H9 (cell line): ENCODE measurements around the gene HEATR5A. TPM values are rescaled to one million over a fixed set of nuclear protein-coding genes. Genes with fewer than 3 reads are reported as not detected.

ENCODE experiments used
- DNase-seq: peaks from one replicate; pipeline ENCODE4 v3.0.0-alpha.2; 2017
- H2AFZ ChIP-seq: one replicate; pipeline ENCODE4 v1.6.1; 2013; ENCODE audit warnings: mild to moderate bottlenecking, low read length, control low read depth, moderate library complexity
- H2AK5ac ChIP-seq: 2 replicates; pipeline ENCODE4 v1.6.1; 2013; ENCODE audit warnings: low read length, control low read depth, mixed read lengths; ENCODE audit not compliant: insufficient read length
- H2BK120ac ChIP-seq: one replicate; pipeline ENCODE4 v1.6.1; 2013; ENCODE audit warnings: low read depth, mild to moderate bottlenecking, low read length, control low read depth, inconsistent platforms; ENCODE audit not compliant: poor library complexity, severe bottlenecking
- H2BK12ac ChIP-seq: 2 replicates; pipeline ENCODE4 v1.6.1; 2013; ENCODE audit warnings: low read length, control low read depth, mixed read lengths, low read depth; ENCODE audit not compliant: insufficient read length
- H2BK15ac ChIP-seq: 2 replicates; pipeline ENCODE4 v1.6.1; 2013; ENCODE audit warnings: low read depth, low read length, control low read depth
- H2BK20ac ChIP-seq: one replicate; pipeline ENCODE4 v1.6.1; 2013; ENCODE audit warnings: low read depth, mild to moderate bottlenecking, low read length, control low read depth, inconsistent platforms; ENCODE audit not compliant: poor library complexity, severe bottlenecking
- H2BK5ac ChIP-seq: 2 replicates; pipeline ENCODE4 v1.6.1; 2013; ENCODE audit warnings: low read length, control low read depth, mixed read lengths; ENCODE audit not compliant: insufficient read length
- H3K14ac ChIP-seq: 2 replicates; pipeline ENCODE4 v1.6.1; 2013; ENCODE audit warnings: low read length, control low read depth; ENCODE audit not compliant: insufficient read depth
- H3K18ac ChIP-seq: 2 replicates; pipeline ENCODE4 v1.6.1; 2013; ENCODE audit warnings: low read depth, mild to moderate bottlenecking, mixed read lengths, low read length, control low read depth; ENCODE audit not compliant: insufficient read length
- H3K23ac ChIP-seq: 2 replicates; pipeline ENCODE4 v1.6.1; 2013; ENCODE audit warnings: low read length, control low read depth, mixed read lengths, low read depth; ENCODE audit not compliant: insufficient read length
- H3K23me2 ChIP-seq: 2 replicates; pipeline ENCODE4 v1.6.1; 2013; ENCODE audit warnings: low read depth, mild to moderate bottlenecking, mixed read lengths, low read length, control low read depth; ENCODE audit not compliant: insufficient read length, poor library complexity, severe bottlenecking
- H3K27ac ChIP-seq: 2 replicates; pipeline ENCODE4 v1.5.1; 2013; ENCODE audit warnings: low read length, control low read depth, mixed read lengths, low read depth; ENCODE audit not compliant: insufficient read length
- H3K27me3 ChIP-seq: 2 replicates; pipeline ENCODE4 v1.6.1; 2013; ENCODE audit warnings: low read length, control low read depth, inconsistent platforms; ENCODE audit not compliant: insufficient read depth
- H3K4ac ChIP-seq: 2 replicates; pipeline ENCODE4 v1.6.1; 2013; ENCODE audit warnings: low read depth, mild to moderate bottlenecking, control low read depth, inconsistent platforms, low read length, moderate library complexity
- H3K4me1 ChIP-seq: 2 replicates; pipeline ENCODE4 v1.6.1; 2013; ENCODE audit warnings: low read length, control low read depth, inconsistent platforms; ENCODE audit not compliant: insufficient read depth
- H3K4me2 ChIP-seq: 2 replicates; pipeline ENCODE4 v1.6.1; 2013; ENCODE audit warnings: low read length, control low read depth, mixed read lengths; ENCODE audit not compliant: insufficient read length, insufficient read depth
- H3K56ac ChIP-seq: 2 replicates; pipeline ENCODE4 v1.6.1; 2013; ENCODE audit warnings: low read depth, mild to moderate bottlenecking, mixed read lengths, low read length, control low read depth; ENCODE audit not compliant: insufficient read length
- H3K79me1 ChIP-seq: 2 replicates; pipeline ENCODE4 v1.6.1; 2013; ENCODE audit warnings: low read depth, mild to moderate bottlenecking, moderate library complexity, low read length, control low read depth, inconsistent platforms; ENCODE audit not compliant: insufficient read depth, poor library complexity, severe bottlenecking
- H3K79me2 ChIP-seq: 2 replicates; pipeline ENCODE4 v1.6.1; 2013; ENCODE audit warnings: low read length, control low read depth, inconsistent platforms; ENCODE audit not compliant: insufficient read depth
- H3K9ac ChIP-seq: 2 replicates; pipeline ENCODE4 v1.6.1; 2013; ENCODE audit warnings: low read length, control low read depth, mixed read lengths; ENCODE audit not compliant: insufficient read length; ENCODE audit errors: extremely low read depth
- H3K9me3 ChIP-seq: one replicate; pipeline ENCODE4 v1.6.1; 2013; ENCODE audit warnings: low read depth, low read length, inconsistent platforms; ENCODE audit not compliant: control insufficient read depth
- H3T11ph ChIP-seq: one replicate; pipeline ENCODE4 v1.6.1; 2013; ENCODE audit warnings: mild to moderate bottlenecking, low read length, control low read depth, inconsistent platforms
- H4K20me1 ChIP-seq: one replicate; pipeline ENCODE4 v1.6.1; 2013; ENCODE audit not compliant: control insufficient read depth, insufficient read length, insufficient read depth
- H4K5ac ChIP-seq: 2 replicates; pipeline ENCODE4 v1.6.1; 2013; ENCODE audit warnings: low read depth, mild to moderate bottlenecking, mixed read lengths, low read length, control low read depth; ENCODE audit not compliant: insufficient read length
- H4K8ac ChIP-seq: replicated peaks from 2 replicates; pipeline ENCODE4 v1.6.1; 2013; ENCODE audit warnings: low read length, control low read depth, mixed read lengths, low read depth; ENCODE audit not compliant: insufficient read length
- H4K91ac ChIP-seq: 2 replicates; pipeline ENCODE4 v1.6.1; 2013; ENCODE audit warnings: low read depth, mild to moderate bottlenecking, moderate library complexity, mixed read lengths, low read length, control low read depth; ENCODE audit not compliant: insufficient read length
- H3K27ac Mint-ChIP-seq, 3 experiments: 2 replicates in 2 of 3; 3 replicates in 1 of 3; pipeline ENCODE4 v1.8.0; 2020 to 2021; ENCODE audit warnings: mixed read lengths in 3 of 3, mild to moderate bottlenecking in 1 of 3, moderate library complexity in 1 of 3
- H3K27me3 Mint-ChIP-seq: 2 replicates; pipeline ENCODE4 v1.8.0; 2021; ENCODE audit warnings: low read depth, mild to moderate bottlenecking, moderate library complexity, mixed read lengths
- H3K36me3 Mint-ChIP-seq, 3 experiments: 2 replicates in 2 of 3; 3 replicates in 1 of 3; pipeline ENCODE4 v1.8.0; 2020 to 2021; ENCODE audit warnings: low read depth in 3 of 3, mixed read lengths in 3 of 3; ENCODE audit not compliant: insufficient read depth in 1 of 3
- H3K4me1 Mint-ChIP-seq, 2 experiments: 2 replicates each; pipeline ENCODE4 v1.8.0; 2020; ENCODE audit warnings: mixed read lengths in 2 of 2
- H3K4me3 Mint-ChIP-seq, 2 experiments: 2 replicates in 1 of 2; 3 replicates in 1 of 2; pipeline ENCODE4 v1.8.0; 2020 to 2021; ENCODE audit warnings: mild to moderate bottlenecking in 2 of 2, mixed read lengths in 2 of 2, moderate library complexity in 1 of 2
- H3K9me3 Mint-ChIP-seq, 2 experiments: 2 replicates in 1 of 2; 3 replicates in 1 of 2; pipeline ENCODE4 v1.8.0; 2020; ENCODE audit warnings: mild to moderate bottlenecking in 2 of 2, mixed read lengths in 2 of 2, moderate library complexity in 1 of 2
- WGBS: extraction: QIAGEN DNeasy Blood & Tissue Kit; methylation state at CpG from one replicate; pipeline ENCODE4 v1.1.7; 2013; ENCODE audit warnings: missing lambda C conversion rate, low lambda C conversion rate, mixed read lengths; ENCODE audit not compliant: insufficient read length; ENCODE audit errors: extremely low coverage; 5-methylcytosine and 5-hydroxymethylcytosine counted together
- total RNA-seq: library from RNA; stranded (reverse); gene quantifications from 2 replicates; pipeline ENCODE4 v1.2.1, GENCODE V29; 2021
- TF ChIP-seq, protein P1 (sequence below): fragments of 200-600 bp; sonication (generic); conservative IDR thresholded peaks from 3 replicates; pipeline ENCODE4 v1.8.0; 2021; ENCODE audit warnings: antibody characterized with exemption, mild to moderate bottlenecking

The HEATR5A gene
- total RNA-seq, 1 experiment from 2014 or later, result 21.2 TPM

DNA sequence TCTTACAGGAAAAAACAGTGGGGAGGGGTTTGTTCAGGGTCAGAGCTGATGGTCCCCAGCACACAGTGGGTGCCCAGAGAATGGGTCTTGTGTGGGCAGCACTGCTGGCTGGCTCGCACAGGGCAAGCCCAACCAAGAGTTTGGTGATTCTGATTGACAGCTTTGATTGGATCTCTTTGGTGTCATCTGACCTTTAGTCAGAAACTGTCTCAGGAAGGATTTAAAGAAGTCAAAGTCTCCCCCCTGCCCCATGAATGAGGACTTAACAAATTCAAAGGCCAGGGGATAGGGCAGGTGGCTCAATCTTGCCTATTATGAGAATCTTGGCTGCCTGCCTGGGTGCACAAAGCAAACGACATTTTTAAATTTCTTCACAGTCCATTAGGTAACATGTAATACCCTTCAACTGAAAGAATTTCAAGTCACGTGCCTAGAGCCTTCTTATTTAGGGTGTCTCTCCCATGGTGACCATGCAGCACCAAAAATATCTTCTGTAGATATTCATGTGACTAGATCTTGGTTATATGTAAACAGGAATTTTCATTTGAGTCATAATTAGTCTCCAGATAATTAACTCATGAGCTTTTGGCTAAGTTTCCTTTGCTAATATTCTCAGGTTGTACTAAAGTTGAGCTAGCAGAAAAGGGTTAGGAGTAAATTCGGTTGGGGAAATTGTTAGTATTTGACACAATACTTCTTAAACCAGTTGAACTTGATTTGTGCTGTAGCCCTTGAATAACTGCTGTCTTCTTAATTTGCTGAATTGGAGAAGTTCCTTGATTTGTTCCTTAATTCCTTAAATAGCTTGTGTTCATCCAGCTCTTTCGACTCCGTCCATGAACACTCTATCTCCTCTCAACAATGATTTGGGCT is 158.3 kb downstream of the HEATR5A start:
- TF ChIP-seq, protein P1, sequence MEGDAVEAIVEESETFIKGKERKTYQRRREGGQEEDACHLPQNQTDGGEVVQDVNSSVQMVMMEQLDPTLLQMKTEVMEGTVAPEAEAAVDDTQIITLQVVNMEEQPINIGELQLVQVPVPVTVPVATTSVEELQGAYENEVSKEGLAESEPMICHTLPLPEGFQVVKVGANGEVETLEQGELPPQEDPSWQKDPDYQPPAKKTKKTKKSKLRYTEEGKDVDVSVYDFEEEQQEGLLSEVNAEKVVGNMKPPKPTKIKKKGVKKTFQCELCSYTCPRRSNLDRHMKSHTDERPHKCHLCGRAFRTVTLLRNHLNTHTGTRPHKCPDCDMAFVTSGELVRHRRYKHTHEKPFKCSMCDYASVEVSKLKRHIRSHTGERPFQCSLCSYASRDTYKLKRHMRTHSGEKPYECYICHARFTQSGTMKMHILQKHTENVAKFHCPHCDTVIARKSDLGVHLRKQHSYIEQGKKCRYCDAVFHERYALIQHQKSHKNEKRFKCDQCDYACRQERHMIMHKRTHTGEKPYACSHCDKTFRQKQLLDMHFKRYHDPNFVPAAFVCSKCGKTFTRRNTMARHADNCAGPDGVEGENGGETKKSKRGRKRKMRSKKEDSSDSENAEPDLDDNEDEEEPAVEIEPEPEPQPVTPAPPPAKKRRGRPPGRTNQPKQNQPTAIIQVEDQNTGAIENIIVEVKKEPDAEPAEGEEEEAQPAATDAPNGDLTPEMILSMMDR, result no peak
- Histone ChIP-seq H3K18ac (no peak overlapping the region), H3K27me3 (no peaks in the 10 kb centered on the region; the same call in 1 of the 2 replicates), H4K91ac (no peak overlapping the region), H3K56ac (no peak overlapping the region), H2BK12ac (no peak overlapping the region), H3K23ac (no peak overlapping the region), H3K14ac (no peak overlapping the region), H3K79me1 (no peaks in the 10 kb centered on the region), H2BK120ac (no peak overlapping the region), H3K9me3 (no peaks in the 10 kb centered on the region), H2BK15ac (no peak overlapping the region), H4K5ac (no peak overlapping the region), H2AK5ac (no peak overlapping the region), H3K23me2 (no peaks in the 10 kb centered on the region), H3K9ac (no peak overlapping the region), H3K4ac (no peak overlapping the region), H4K8ac (no peak overlapping the region), H3K79me2 (no peaks in the 10 kb centered on the region), H2BK20ac (no peak overlapping the region), H3K4me1 (no peaks in the 10 kb centered on the region; the same call in 1 of the 2 replicates), H2BK5ac (no peak overlapping the region), H4K20me1 (no peaks in the 10 kb centered on the region), H3T11ph (no peak overlapping the region), H3K27ac (no peak overlapping the region), H2AFZ (no peak overlapping the region), H3K4me2 (no peak overlapping the region)
- no peak overlapping the region for H3K4me3 Mint-ChIP-seq
- DNase-seq, result no peak
- no peak overlapping the region for H3K27ac Mint-ChIP-seq
- H3K4me1 Mint-ChIP-seq, result peaks cover 9 to 14% of the 10 kb centered on the region in 2 experiments
- H3K9me3 Mint-ChIP-seq, result peaks cover 3 to 8% of the 10 kb centered on the region in 2 experiments; a peak in 3 of 5 replicates
- peaks cover 0 to 7% (median 0%) of the 10 kb centered on the region in 3 experiments; a peak in 1 of 7 replicates for H3K36me3 Mint-ChIP-seq
- H3K27me3 Mint-ChIP-seq, result no peaks in the 10 kb centered on the region
- WGBS, result no CpG with 5 or more reads among the region's 6 CpGs
